Measurements from ENCODE around the gene ATP8B1. TPM values are rescaled to one million over a fixed set of nuclear protein-coding genes. Genes with fewer than 3 reads are reported as not detected.

The ATP8B1 gene
- total and polyA plus RNA-seq, 10 donors, result 1.0 to 22.0 (median 12.7) TPM

DNA sequence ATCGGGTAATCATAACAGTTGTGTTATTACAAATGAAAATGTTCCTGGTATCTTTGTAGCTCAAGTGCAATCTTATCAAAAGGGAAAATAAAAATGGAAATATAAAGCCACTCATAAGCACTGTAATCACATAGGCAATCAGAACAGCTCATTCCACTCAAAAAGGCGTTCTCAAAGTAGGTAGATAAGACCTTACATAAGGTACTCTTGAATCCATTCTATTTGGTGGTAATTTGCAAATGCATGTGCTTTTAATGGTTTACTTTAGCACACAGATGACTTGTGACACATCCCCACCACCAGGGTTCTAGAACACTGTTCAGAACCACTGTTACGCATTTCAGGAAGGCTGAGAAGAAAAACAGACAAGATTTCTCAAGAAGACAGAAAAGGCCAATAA, 94.8 kb downstream of the ATP8B1 start:
- no peaks in the 10 kb centered on the region for H3K36me3 ChIP-seq
- no peaks in the 10 kb centered on the region for H3K9me3 ChIP-seq
- H3K4me1 ChIP-seq, result peaks cover 0 to 12% (median 3%) of the 10 kb centered on the region in 6 donors
- intact Hi-C loops (cut with DNase I; ENCODE audit: low total_unique reads), result no loop called here
- H3K4me3 ChIP-seq, result no peak overlapping the region
- no peaks in the 10 kb centered on the region for H3K27me3 ChIP-seq (replicated peaks in 1 of 7)
- no peak overlapping the region for H3K27ac ChIP-seq
- TF ChIP-seq, protein P1, sequence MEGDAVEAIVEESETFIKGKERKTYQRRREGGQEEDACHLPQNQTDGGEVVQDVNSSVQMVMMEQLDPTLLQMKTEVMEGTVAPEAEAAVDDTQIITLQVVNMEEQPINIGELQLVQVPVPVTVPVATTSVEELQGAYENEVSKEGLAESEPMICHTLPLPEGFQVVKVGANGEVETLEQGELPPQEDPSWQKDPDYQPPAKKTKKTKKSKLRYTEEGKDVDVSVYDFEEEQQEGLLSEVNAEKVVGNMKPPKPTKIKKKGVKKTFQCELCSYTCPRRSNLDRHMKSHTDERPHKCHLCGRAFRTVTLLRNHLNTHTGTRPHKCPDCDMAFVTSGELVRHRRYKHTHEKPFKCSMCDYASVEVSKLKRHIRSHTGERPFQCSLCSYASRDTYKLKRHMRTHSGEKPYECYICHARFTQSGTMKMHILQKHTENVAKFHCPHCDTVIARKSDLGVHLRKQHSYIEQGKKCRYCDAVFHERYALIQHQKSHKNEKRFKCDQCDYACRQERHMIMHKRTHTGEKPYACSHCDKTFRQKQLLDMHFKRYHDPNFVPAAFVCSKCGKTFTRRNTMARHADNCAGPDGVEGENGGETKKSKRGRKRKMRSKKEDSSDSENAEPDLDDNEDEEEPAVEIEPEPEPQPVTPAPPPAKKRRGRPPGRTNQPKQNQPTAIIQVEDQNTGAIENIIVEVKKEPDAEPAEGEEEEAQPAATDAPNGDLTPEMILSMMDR (IDR thresholded peaks at IDR 0.05 in 8 of 11, conservative IDR thresholded peaks at IDR 0.05 in 3 of 11), result no peak
- TF ChIP-seq POLR2AphosphoS5 (IDR thresholded peaks at IDR 0.05) (no peak), POLR2A (IDR thresholded peaks at IDR 0.05) (no peak)
- 95 to 96% (median 96%) methylated on average over 3 of the region's 3 CpGs for WGBS, 5 donors
- DNase-seq, result no peak

DNA sequence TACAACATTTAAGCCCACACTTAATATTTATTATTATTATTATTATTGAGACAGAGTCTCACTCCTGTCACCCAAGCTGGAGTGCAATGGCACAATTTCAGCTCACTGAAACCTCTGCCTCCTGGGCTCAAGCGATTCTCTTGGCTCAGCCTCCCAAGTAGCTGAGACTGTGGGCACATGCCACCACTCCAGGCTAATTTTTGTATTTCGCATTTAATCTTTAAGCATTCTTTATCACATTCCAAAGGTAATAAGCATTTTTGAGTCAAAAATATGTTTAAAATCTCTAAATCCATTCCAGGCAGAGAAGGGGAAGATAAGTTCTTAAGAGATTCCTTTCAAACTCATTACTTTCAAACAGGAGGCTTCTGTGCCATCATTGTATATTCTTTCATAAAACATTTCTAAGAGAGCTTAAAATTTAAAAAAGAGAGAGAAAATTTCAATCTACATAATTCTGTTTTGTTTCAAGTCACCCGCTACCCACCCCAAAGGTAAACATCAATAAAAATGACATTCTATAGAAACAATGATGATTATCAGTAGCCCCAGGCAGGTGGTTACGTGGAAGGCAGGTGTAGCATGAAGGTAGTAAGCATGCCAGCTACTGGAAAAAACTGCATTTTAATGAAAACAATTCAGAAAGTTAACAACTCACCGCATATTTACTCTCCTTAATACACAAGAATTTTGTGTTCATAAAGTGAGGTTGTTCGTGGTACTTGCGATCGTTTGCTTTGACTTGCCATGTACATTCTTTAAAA, 97.1 kb downstream of the ATP8B1 start:
- intact Hi-C loops (cut with DNase I; ENCODE audit: low total_unique reads), result no loop called here
- no peak for DNase-seq
- Histone ChIP-seq H3K4me3 (no peak overlapping the region), H3K36me3 (no peaks in the 10 kb centered on the region), H3K27me3 (replicated peaks in 1 of 7) (no peaks in the 10 kb centered on the region), H3K4me1 (peaks cover 0 to 5% (median 0%) of the 10 kb centered on the region in 6 donors), H3K27ac (no peak overlapping the region), H3K9me3 (no peaks in the 10 kb centered on the region)
- 95 to 97% (median 96%) methylated on average over 8 of the region's 8 CpGs for WGBS, 5 donors
- TF ChIP-seq POLR2AphosphoS5 (IDR thresholded peaks at IDR 0.05) (no peak), POLR2A (IDR thresholded peaks at IDR 0.05) (no peak)
- TF ChIP-seq, protein P1 (IDR thresholded peaks at IDR 0.05 in 8 of 11, conservative IDR thresholded peaks at IDR 0.05 in 3 of 11), result no peak

DNA sequence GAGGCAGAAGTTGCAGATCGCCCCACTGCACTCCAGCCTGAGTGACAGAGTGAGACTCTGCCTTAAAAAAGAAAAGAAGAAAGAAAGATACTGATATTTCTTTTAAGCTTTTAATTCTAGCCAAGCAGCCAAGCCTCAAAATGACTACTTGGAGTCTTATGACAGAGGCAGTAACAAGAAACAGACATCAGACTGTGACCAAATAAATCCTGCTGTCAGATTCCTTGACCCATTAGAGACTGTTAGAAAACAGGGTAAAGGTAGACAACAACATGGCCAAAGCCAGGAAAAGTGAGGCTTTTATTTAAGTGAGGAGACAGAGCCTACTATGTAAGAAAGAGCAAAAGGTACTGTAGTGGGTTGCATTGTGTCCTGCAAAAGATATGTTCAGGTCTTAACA, 98.1 kb downstream of the ATP8B1 start:
- H3K27ac ChIP-seq, result no peak overlapping the region
- peaks cover 0 to 5% (median 0%) of the 10 kb centered on the region in 6 donors for H3K4me1 ChIP-seq
- H3K36me3 ChIP-seq, result no peaks in the 10 kb centered on the region
- DNase-seq, result no peak
- H3K4me3 ChIP-seq, result no peak overlapping the region
- TF ChIP-seq, protein P1 (IDR thresholded peaks at IDR 0.05 in 8 of 11, conservative IDR thresholded peaks at IDR 0.05 in 3 of 11), result no peak
- TF ChIP-seq POLR2AphosphoS5 (IDR thresholded peaks at IDR 0.05), result no peak
- no peak for TF ChIP-seq POLR2A (IDR thresholded peaks at IDR 0.05)
- intact Hi-C loops (cut with DNase I; ENCODE audit: low total_unique reads), result no loop called here
- H3K9me3 ChIP-seq, result no peaks in the 10 kb centered on the region
- 83 to 100% (median 100%) methylated on average over 1 of the region's 1 CpG for WGBS, 5 donors
- H3K27me3 ChIP-seq (replicated peaks in 1 of 7), result no peaks in the 10 kb centered on the region

DNA sequence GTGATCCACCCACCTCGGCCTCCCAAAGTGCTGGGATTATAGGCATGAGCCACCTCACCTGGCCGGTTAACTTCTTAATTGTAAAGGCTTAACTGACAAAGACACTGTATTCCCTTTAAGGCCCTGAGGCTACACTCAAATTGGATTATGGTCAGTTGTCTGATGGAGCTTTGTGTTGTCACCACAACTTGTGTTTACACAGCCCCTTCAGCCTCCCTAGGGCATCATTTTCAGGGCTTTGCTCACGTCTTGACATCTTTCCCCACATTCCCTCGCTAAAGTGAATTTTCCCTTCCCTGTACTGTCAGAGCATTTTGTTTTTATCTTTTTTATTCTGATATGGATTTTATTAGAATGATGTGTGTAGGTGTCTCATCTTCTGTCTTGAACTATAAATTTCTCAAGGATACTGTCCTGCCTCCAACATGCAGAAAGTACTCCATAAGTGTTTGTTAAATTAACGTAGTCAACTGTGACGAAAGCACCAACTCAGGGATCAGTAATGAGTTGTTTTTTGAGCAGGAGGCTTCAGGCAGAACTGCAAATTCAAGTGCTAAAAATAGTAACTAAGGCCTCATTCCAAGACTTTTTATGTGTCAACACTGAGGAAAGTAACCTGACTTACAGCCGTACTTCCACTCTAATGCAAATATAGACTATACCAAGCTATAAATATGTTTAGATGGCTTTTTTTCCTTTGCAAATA, 104.4 kb downstream of the ATP8B1 start:
- Histone ChIP-seq H3K9me3 (no peaks in the 10 kb centered on the region), H3K4me1 (no peaks in the 10 kb centered on the region), H3K27me3 (replicated peaks in 1 of 7) (no peaks in the 10 kb centered on the region), H3K27ac (no peak overlapping the region), H3K36me3 (peaks cover 0 to 19% (median 0%) of the 10 kb centered on the region in 6 donors), H3K4me3 (no peak overlapping the region)
- 82 to 91% (median 89%) methylated on average over 7 of the region's 7 CpGs for WGBS, 5 donors
- intact Hi-C loops (cut with DNase I; ENCODE audit: low total_unique reads), result no loop called here
- DNase-seq, result no peak
- no peak for TF ChIP-seq POLR2AphosphoS5 (IDR thresholded peaks at IDR 0.05)
- TF ChIP-seq, protein P1 (IDR thresholded peaks at IDR 0.05 in 8 of 11, conservative IDR thresholded peaks at IDR 0.05 in 3 of 11), result no peak
- no peak for TF ChIP-seq POLR2A (IDR thresholded peaks at IDR 0.05)

Data from spleen (tissue), 11 donors.